ENCODE measurements around the gene ACE. TPM values are rescaled to one million over a fixed set of nuclear protein-coding genes. Genes with fewer than 3 reads are reported as not detected.

ACE gene
- total RNA-seq, 3 donors from 2014 or later (not counting 1 experiment from before 2014, with no cell fraction given), result 0.86 to 1.2 (median 1.0) TPM

DNA sequence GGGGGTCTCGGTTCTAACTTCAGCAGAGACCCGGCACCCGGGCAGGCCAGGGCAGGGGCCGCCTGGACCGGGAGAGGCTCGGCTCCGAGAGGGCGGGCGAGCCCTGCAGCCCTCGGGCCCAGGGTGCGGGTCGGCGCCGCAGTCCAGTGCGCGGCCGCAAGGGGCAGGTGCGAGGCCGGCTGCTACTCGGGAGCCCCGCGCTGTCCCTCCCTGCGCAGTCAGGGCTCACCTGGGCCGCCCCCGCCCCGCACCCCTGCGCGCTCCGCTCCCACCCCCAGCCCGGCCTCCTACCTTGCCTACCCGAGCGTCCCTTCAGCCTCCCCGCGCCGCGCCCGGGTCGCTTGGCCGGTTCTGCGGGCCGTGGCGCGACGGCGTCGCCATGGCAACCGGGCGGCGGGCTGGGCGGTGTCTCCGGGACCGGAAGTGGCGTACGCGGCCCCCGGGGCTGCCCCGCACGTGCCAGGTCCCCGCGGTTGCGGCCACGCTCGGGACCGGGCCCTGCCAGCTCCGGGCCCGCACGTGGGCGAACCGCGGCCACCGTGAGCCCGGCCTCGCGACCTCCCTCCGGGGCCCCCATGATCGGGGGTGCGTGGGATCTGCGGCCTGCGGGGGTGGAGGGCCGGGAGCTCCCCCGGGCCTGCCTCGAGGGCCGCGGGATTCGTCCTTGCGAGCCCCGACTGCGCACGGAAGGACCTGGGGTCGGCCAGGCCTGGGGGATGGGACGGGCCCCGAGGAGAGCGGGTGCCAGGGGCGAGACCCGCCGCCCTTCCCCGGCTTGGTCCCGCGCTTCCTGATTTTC lies 30.7 kb upstream of the ACE start, which contains the start of gene CYB561:
CYB561 (minus strand) TSS at position 353 of the 799 bp plus-strand sequence. CDS start 8,759 bp downstream, outside the sequence.
- intact Hi-C loops (cut with micrococcal nuclease), result no loop called here

GRCh38 chr17:63446753-63447470 lies 29.9 kb upstream of the ACE start:
- intact Hi-C loops (cut with micrococcal nuclease), result no loop called here
- 10% methylated on average over 44 of the region's 44 CpGs for WGBS (ENCODE audit: insufficient coverage)
- Histone ChIP-seq H3K27me3 (ENCODE audit: control insufficient read depth, insufficient read depth, low read length) (no peaks in the 10 kb centered on the region), H3K27ac (ENCODE audit: low read length) (peak overlapping the region; percentile 91), H3K4me3 (ENCODE audit: low read length) (peak overlapping the region; percentile 50), H3K36me3 (ENCODE audit: control insufficient read depth, insufficient read depth, low read length) (no peaks in the 10 kb centered on the region), H3K4me1 (ENCODE audit: control insufficient read depth, insufficient read depth, low read length) (peaks cover 33% of the 10 kb centered on the region), H3K9me3 (ENCODE audit: control insufficient read depth, insufficient read depth, low read length) (no peaks in the 10 kb centered on the region)
- ATAC-seq, result peak in 1 of 3 donors; percentile 3
- H3K27ac Mint-ChIP-seq, result peak overlapping the region; percentile 14 to 93
- DNase-seq, result peak; percentile 37 to 68
- H3K4me1 Mint-ChIP-seq, result peaks cover 0 to 17% of the 10 kb centered on the region in 2 donors
- peak overlapping the region; percentile 52 for H3K4me3 Mint-ChIP-seq
- no peaks in the 10 kb centered on the region for H3K36me3 Mint-ChIP-seq
- TF ChIP-seq, protein P1, sequence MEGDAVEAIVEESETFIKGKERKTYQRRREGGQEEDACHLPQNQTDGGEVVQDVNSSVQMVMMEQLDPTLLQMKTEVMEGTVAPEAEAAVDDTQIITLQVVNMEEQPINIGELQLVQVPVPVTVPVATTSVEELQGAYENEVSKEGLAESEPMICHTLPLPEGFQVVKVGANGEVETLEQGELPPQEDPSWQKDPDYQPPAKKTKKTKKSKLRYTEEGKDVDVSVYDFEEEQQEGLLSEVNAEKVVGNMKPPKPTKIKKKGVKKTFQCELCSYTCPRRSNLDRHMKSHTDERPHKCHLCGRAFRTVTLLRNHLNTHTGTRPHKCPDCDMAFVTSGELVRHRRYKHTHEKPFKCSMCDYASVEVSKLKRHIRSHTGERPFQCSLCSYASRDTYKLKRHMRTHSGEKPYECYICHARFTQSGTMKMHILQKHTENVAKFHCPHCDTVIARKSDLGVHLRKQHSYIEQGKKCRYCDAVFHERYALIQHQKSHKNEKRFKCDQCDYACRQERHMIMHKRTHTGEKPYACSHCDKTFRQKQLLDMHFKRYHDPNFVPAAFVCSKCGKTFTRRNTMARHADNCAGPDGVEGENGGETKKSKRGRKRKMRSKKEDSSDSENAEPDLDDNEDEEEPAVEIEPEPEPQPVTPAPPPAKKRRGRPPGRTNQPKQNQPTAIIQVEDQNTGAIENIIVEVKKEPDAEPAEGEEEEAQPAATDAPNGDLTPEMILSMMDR (IDR thresholded peaks at IDR 0.05), result no peak
- peaks cover 0 to 5% of the 10 kb centered on the region in 2 donors for H3K27me3 Mint-ChIP-seq (ENCODE audit: low read depth in 2 of 2)
- no peaks in the 10 kb centered on the region for H3K9me3 Mint-ChIP-seq

More for the DNA sequence above, 30.7 kb upstream of the ACE start, which contains the start of gene CYB561:
- Mint-ChIP-seq H3K27me3 (ENCODE audit: low read depth in 2 of 2) (peaks cover 0 to 5% of the 10 kb centered on the region in 2 donors), H3K27ac (peak within 1 kb of the TSS; percentile 67 to 93), H3K4me3 (peak within 1 kb of the TSS; percentile 89), H3K9me3 (no peaks in the 10 kb centered on the region), H3K4me1 (peaks cover 1 to 19% of the 10 kb centered on the region in 2 donors), H3K36me3 (no peaks in the 10 kb centered on the region)
- DNase-seq (peak; percentile 77 to 86), ATAC-seq (peak; percentile 54 to 75 (median 70))
- WGBS (ENCODE audit: insufficient coverage), result under 1% methylated on average over 99 of the region's 99 CpGs
- Histone ChIP-seq H3K27me3 (ENCODE audit: control insufficient read depth, insufficient read depth, low read length) (no peaks in the 10 kb centered on the region), H3K4me1 (ENCODE audit: control insufficient read depth, insufficient read depth, low read length) (peaks cover 34% of the 10 kb centered on the region), H3K36me3 (ENCODE audit: control insufficient read depth, insufficient read depth, low read length) (no peaks in the 10 kb centered on the region), H3K27ac (ENCODE audit: low read length) (peak within 1 kb of the TSS; percentile 91), H3K4me3 (ENCODE audit: low read length) (peak within 1 kb of the TSS; percentile 53), H3K9me3 (ENCODE audit: control insufficient read depth, insufficient read depth, low read length) (no peaks in the 10 kb centered on the region)
- TF ChIP-seq, protein P1 (IDR thresholded peaks at IDR 0.05), result peak; percentile 43

GRCh38 chr17:63447471-63448009 lies 29.3 kb upstream of the ACE start:
- H3K27me3 Mint-ChIP-seq (ENCODE audit: low read depth in 2 of 2), result peaks cover 0 to 5% of the 10 kb centered on the region in 2 donors
- H3K27ac Mint-ChIP-seq, result peak overlapping the region; percentile 14 to 93
- peak overlapping the region; percentile 91 for H3K27ac ChIP-seq (ENCODE audit: low read length)

More at GRCh38 chr17:63447471-63448009, 29.3 kb upstream of the ACE start:
- no peaks in the 10 kb centered on the region for H3K36me3 Mint-ChIP-seq
- H3K36me3 ChIP-seq (ENCODE audit: control insufficient read depth, insufficient read depth, low read length), result no peaks in the 10 kb centered on the region
- H3K27me3 ChIP-seq (ENCODE audit: control insufficient read depth, insufficient read depth, low read length), result no peaks in the 10 kb centered on the region
- 60% methylated on average over 10 of the region's 12 CpGs for WGBS (ENCODE audit: insufficient coverage)
- no peak overlapping the region for H3K4me3 Mint-ChIP-seq
- peaks cover 0 to 14% of the 10 kb centered on the region in 2 donors for H3K4me1 Mint-ChIP-seq
- peaks cover 33% of the 10 kb centered on the region for H3K4me1 ChIP-seq (ENCODE audit: control insufficient read depth, insufficient read depth, low read length)
- TF ChIP-seq, protein P1 (IDR thresholded peaks at IDR 0.05), result no peak
- intact Hi-C loops (cut with micrococcal nuclease), result no loop called here
- no peaks in the 10 kb centered on the region for H3K9me3 Mint-ChIP-seq
- peak overlapping the region; percentile 50 for H3K4me3 ChIP-seq (ENCODE audit: low read length)
- DNase-seq (no peak), ATAC-seq (no peak)
- no peaks in the 10 kb centered on the region for H3K9me3 ChIP-seq (ENCODE audit: control insufficient read depth, insufficient read depth, low read length)

Data from natural killer cell (primary cell).